CD4-positive, alpha-beta T cell treated with Interleukin-6 at 100 ng/mL for 8 hours (primary cell): ENCODE results near the gene NOX5.

ENCODE experiments used
- DNase-seq: peaks from one replicate; pipeline ENCODE4 v3.0.0-alpha.2; 2020; ENCODE audit warnings: mixed read lengths, low spot score

NOX5 gene

GRCh38 chr15:68990992-68991500, 23.4 kb upstream of the NOX5 start:
- DNase-seq = no peak

GRCh38 chr15:68991723-68992122, 22.8 kb upstream of the NOX5 start:
- DNase-seq = no peak

GRCh38 chr15:68992696-68993095, 21.8 kb upstream of the NOX5 start:
- no peak for DNase-seq

- no peak for DNase-seq
Observed at GRCh38 chr15:68993276-68993675, 21.2 kb upstream of the NOX5 start.

GRCh38 chr15:68994149-68994548, 20.3 kb upstream of the NOX5 start:
- DNase-seq = no peak

GRCh38 chr15:68994981-68995761, 19.3 kb upstream of the NOX5 start:
- DNase-seq = no peak

GRCh38 chr15:68997050-68997449, 17.4 kb upstream of the NOX5 start:
- no peak for DNase-seq

GRCh38 chr15:68997930-68998777, 16.3 kb upstream of the NOX5 start:
- no peak for DNase-seq

- DNase-seq = no peak
Observed at GRCh38 chr15:68999091-68999490, 15.4 kb upstream of the NOX5 start.

- no peak for DNase-seq
Observed at GRCh38 chr15:69000091-69000490, 14.4 kb upstream of the NOX5 start.

GRCh38 chr15:69000725-69001503, 13.6 kb upstream of the NOX5 start:
- no peak for DNase-seq

- DNase-seq = no peak
Observed at GRCh38 chr15:69002783-69003182, 11.7 kb upstream of the NOX5 start.

GRCh38 chr15:69004011-69004410, 10.5 kb upstream of the NOX5 start:
- DNase-seq = no peak

- DNase-seq = no peak
Observed at GRCh38 chr15:69008056-69008455, 6.4 kb upstream of the NOX5 start.

- no peak for DNase-seq
Observed at GRCh38 chr15:69009341-69009740, 5.2 kb upstream of the NOX5 start.

GRCh38 chr15:69011641-69012040, 2.9 kb upstream of the NOX5 start:
- DNase-seq = no peak

- DNase-seq = no peak
Observed at GRCh38 chr15:69012761-69013364, 1.6 kb upstream of the NOX5 start.

- no peak for DNase-seq
Observed at GRCh38 chr15:69013726-69014406, 629 bp upstream of the NOX5 start.

GRCh38 chr15:69015591-69015990, 1.1 kb downstream of the NOX5 start:
- DNase-seq = no peak

GRCh38 chr15:69016021-69016595, 1.6 kb downstream of the NOX5 start:
- DNase-seq = no peak

- no peak for DNase-seq
Observed at GRCh38 chr15:69017978-69018377, 3.5 kb downstream of the NOX5 start.
